ENCODE measurements around the gene MAN1A2.

- TF ChIP-seq POLR2AphosphoS5 (IDR thresholded peaks at IDR 0.05) (no peak), POLR2A (IDR thresholded peaks at IDR 0.05) (no peak)
- TF ChIP-seq, protein P1, sequence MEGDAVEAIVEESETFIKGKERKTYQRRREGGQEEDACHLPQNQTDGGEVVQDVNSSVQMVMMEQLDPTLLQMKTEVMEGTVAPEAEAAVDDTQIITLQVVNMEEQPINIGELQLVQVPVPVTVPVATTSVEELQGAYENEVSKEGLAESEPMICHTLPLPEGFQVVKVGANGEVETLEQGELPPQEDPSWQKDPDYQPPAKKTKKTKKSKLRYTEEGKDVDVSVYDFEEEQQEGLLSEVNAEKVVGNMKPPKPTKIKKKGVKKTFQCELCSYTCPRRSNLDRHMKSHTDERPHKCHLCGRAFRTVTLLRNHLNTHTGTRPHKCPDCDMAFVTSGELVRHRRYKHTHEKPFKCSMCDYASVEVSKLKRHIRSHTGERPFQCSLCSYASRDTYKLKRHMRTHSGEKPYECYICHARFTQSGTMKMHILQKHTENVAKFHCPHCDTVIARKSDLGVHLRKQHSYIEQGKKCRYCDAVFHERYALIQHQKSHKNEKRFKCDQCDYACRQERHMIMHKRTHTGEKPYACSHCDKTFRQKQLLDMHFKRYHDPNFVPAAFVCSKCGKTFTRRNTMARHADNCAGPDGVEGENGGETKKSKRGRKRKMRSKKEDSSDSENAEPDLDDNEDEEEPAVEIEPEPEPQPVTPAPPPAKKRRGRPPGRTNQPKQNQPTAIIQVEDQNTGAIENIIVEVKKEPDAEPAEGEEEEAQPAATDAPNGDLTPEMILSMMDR (IDR thresholded peaks at IDR 0.05) = no peak
Observed at GRCh38 chr1:117425050-117425734, 57.9 kb downstream of the MAN1A2 start.
